K562 treated with DMSO at 1 percent for 24 hours (cell line): Measurements from ENCODE around the gene SFTA2. TPM values are rescaled to one million over a fixed set of nuclear protein-coding genes. Genes with fewer than 3 reads are reported as not detected.

Source experiments
- total RNA-seq: library from RNA; unstranded; fragments of 300-600 nt; gene quantifications from 2 replicates; pipeline ENCODE4 v1.2.3, GENCODE V29; 2022; ENCODE audit warnings: low read depth; ENCODE audit not compliant: insufficient read depth

SFTA2 gene
- total RNA-seq = not detected in 2 replicates

GRCh38 chr6:30931969-30932645, at the start of gene SFTA2:
Gene SFTA2, minus strand, starts transcription at chr6:30932170. Its CDS starts 74 bp downstream, at chr6:30932096.

GRCh38 chr6:30940361-30940986, 8.5 kb upstream of the SFTA2 start, which contains the start of gene MUCL3:
Gene MUCL3, plus strand, starts transcription at chr6:30940973. Its CDS starts 27 bp downstream, at chr6:30941000.

GRCh38 chr6:30914076-30914853, 17.7 kb downstream of the SFTA2 start, which contains the start of gene VARS2:
Gene VARS2, plus strand, starts transcription at chr6:30914238. Its CDS starts 599 bp downstream, at chr6:30914837.

GRCh38 chr6:30907758-30908591, 24.0 kb downstream of the SFTA2 start, which contains the start of gene GTF2H4:
Gene GTF2H4, plus strand, starts transcription at chr6:30908207.

GRCh38 chr6:30883685-30884520, 48.1 kb downstream of the SFTA2 start, which contains the start of gene DDR1:
Gene DDR1, plus strand, starts transcription at chr6:30884519. Its CDS starts 4,211 bp downstream, at chr6:30888730.

Other genes starting within 250 kb of the SFTA2 start
- gene PPP1R18, start 245.5 kb downstream of the SFTA2 start, total RNA-seq = 145 and 155 TPM in 2 replicates
- gene NRM, start 241.2 kb downstream of the SFTA2 start, total RNA-seq = 30.7 and 32.7 TPM in 2 replicates
- 64.8 and 67.6 TPM in 2 replicates for gene MDC1, start 214.9 kb downstream of the SFTA2 start, total RNA-seq
- gene TUBB, start 211.8 kb downstream of the SFTA2 start, total RNA-seq = 1,630 and 1,662 TPM in 2 replicates
- 309 and 334 TPM in 2 replicates for gene FLOT1, start 189.5 kb downstream of the SFTA2 start, total RNA-seq
- gene IER3, start 187.6 kb downstream of the SFTA2 start, total RNA-seq = 187 and 201 TPM in 2 replicates
- gene DDR1, start 47.7 kb downstream of the SFTA2 start, total RNA-seq = 79.0 and 87.6 TPM in 2 replicates
- gene GTF2H4, start 24.0 kb downstream of the SFTA2 start, total RNA-seq = 43.0 and 44.3 TPM in 2 replicates
- 59.2 and 63.7 TPM in 2 replicates for gene VARS2, start 17.9 kb downstream of the SFTA2 start, total RNA-seq
- 0.05 TPM in 1 of 2 replicates, not detected in the other for gene MUCL3, start 8.8 kb upstream of the SFTA2 start, total RNA-seq
- gene MUC21, start 51.5 kb upstream of the SFTA2 start, total RNA-seq = not detected in 2 replicates
- not detected in 2 replicates for gene MUC22, start 78.3 kb upstream of the SFTA2 start, total RNA-seq
- not detected in 2 replicates for gene C6orf15, start 180.4 kb upstream of the SFTA2 start, total RNA-seq
- gene PSORS1C1, start 182.6 kb upstream of the SFTA2 start, total RNA-seq = not detected in 2 replicates
- not detected in 2 replicates for gene CDSN, start 188.3 kb upstream of the SFTA2 start, total RNA-seq
- not detected in 2 replicates for gene PSORS1C2, start 206.9 kb upstream of the SFTA2 start, total RNA-seq
- 39.6 and 47.7 TPM in 2 replicates for gene CCHCR1, start 225.6 kb upstream of the SFTA2 start, total RNA-seq
- 72.6 and 76.1 TPM in 2 replicates for gene TCF19, start 226.4 kb upstream of the SFTA2 start, total RNA-seq
- 0.91 and 1.3 TPM in 2 replicates for gene POU5F1, start 238.5 kb upstream of the SFTA2 start, total RNA-seq